Measurements from ENCODE around the gene CRCP.
"Not testable (repeated sequence)": the region's sequence is repeated elsewhere in the genome, so short reads cannot be mapped to it uniquely, and the experiment has no call there.

CRCP gene

GRCh38 chr7:66162622-66163021, 48.0 kb downstream of the CRCP start:
- DNase-seq, result no peak

DNA sequence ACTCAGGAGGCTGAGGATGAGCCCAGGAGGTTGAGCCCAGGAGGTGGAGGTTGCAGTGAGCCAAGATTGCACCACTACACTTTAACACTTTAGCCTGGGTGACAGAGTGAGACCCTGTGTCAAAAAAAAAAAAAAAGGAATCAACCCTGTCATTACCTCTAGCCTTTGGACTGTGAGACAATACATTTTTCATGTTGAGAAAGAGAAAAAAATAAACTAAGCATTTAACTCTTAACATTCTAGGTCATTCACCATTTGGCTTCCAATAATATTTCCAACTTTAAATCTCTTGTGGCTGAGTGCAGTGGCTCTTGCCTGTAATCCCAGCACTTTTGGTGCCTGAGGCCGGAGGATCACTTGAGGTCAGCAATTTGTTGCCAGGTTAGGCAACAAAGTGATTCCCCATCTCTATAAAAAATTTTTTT, 48.6 kb downstream of the CRCP start:
- no peak for DNase-seq

DNA sequence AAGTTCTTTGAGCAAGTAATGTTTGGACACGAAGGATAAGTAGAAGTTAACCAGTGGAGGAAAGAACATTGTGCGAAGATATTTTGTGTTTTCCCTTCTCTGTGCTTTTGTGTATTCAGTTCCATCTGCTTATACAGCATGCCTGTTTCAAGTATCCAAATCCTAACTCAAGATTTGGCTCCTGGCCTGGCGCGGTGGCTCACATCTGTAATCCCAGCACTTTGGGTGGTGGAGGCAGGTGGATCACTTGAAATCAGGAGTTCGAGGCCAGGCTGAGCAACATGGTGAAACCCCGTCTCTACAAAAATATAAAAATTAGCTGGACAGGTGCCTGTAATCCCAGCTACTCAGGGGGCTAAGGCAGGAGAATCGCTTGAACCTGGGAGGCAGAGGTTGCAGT, 49.7 kb downstream of the CRCP start:
- no peak for DNase-seq

GRCh38 chr7:66167773-66168387, 53.2 kb downstream of the CRCP start:
- DNase-seq, result no peak

DNA sequence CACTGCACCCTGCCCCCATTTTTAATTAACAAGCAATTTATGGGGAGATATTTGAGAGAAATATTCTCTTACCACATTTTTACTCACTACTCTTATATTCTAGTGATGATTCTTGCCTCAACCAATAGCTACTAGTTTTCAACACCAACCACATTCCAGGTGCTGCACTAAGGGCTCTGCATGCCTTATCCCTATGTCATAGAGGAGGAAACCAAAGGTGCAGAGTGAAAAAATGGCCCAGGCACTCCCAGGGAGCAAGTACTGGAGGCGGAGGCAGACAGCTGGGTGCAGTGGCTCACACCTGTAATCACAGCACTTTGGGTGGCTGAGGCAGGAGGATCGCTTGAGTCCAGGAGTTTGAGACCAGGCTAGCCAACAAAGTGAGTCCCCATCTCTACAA, 55.0 kb downstream of the CRCP start:
- no peak for DNase-seq

DNA sequence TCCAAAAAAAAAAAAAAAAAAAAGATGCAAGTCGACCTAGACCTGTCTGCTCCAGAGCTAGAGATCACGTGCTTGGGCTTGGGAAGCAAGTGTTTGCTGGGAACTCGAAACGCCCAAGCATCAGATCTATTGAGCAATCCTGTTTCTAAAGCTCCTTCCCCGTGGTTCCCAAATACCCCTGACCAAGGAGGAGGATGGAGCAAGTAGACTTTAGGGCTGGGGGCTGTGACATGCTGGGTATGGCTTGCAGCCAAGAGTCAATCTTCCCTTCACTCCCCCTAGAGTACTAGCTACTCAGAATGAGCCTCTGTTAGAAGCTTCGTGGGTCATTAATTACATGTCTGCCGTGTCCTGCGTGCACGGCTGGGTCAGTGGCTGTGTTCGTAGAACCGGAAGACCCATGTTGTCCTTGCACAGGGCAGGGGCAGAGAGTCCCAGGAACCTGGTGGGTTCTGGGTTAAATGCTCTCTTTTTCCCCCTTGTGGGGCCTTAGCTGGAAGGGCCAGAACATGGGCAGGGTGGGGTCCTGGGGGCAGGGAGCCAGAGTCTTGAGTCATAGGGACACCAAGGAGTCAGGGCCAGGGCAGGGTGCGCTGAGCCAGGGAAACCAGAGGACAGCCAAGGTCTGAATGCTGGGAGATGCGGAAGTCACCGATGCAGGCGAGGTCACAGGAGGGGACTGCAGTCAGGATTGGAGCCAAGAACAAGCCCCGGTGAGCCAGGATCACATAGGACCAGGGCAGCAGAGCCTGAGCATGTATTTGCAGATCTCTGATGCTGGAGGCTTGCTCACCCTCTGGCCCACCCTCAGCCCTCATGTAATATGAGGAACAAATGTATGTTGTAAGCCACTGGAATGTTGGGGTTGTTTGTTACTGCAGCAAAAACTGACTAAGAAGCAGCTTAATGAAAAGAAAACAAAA, 55.9 kb downstream of the CRCP start:
- no peak for DNase-seq

GRCh38 chr7:66172536-66173401, 58.1 kb downstream of the CRCP start:
- DNase-seq, result not testable (repeated sequence)

- no peak for DNase-seq
These were observed 59.2 kb downstream of the CRCP start for GRCh38 chr7:66173856-66174255.

- DNase-seq, result not testable (repeated sequence)
These were observed 60.4 kb downstream of the CRCP start for GRCh38 chr7:66175006-66175405.

- DNase-seq, result no peak
These were observed 62.3 kb downstream of the CRCP start for GRCh38 chr7:66176914-66177313.

GRCh38 chr7:66178258-66178657, 63.6 kb downstream of the CRCP start:
- no peak for DNase-seq

DNA sequence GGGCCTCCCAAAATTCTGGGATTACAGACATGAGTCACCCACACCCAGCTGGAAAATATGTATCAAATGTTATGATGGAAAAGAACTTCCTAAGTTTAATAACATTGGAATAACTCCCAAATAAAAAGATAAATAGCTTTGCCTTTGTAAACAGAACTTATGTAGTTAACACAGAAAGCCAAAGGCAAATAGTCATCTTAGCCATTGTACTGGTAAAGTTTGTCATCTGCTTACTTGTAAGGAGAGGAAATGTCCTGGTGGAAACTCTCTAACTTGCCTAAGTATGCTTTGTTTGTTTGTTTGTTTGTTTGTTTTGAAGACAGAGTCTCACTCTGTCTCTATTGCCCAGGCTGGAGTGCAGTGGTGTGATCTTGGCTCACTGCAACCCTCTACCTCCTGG, 66.7 kb downstream of the CRCP start:
- DNase-seq, result no peak

DNA sequence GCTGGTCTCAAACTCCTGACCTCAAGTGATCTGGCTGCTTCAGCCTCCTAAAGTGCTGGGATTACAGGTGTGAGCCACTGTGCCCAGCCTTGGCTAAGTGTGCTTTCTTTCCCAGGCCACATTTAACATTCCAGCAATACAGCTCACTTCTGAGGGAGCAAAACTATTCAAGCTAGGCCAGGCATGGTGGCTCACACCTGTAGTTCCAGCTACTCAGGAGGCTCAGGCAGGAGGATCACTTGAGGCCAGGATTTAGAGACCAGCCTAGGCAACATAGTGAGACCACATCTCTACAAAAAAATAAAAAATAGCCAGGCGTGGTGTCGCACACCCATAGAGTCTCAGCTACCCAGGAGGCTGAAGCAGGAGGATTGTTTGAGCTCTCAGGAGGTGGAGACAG, 67.2 kb downstream of the CRCP start:
- DNase-seq, result no peak

- no peak for DNase-seq
These were observed 68.3 kb downstream of the CRCP start for GRCh38 chr7:66182920-66183319.

DNA sequence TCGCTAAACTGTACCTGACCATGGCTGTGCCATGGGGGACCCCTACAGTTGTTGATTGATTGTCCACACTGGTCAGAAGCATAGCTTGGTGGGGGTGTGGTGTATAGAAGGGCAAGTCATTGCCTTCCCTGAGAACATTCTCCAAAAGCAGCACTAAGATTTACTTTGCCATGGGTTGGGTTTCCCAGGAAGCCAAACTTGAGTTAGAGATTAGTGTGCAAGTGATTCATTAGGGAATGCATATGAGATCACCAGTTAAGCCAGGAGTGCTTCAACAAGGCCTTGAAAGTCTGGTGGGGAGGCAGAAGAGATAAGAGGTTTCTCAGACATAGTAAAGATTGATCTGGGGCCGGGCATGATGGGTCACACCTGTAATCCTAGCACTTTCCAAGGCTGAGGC, 69.1 kb downstream of the CRCP start:
- no peak for DNase-seq

GRCh38 chr7:66185680-66186187, 71.1 kb downstream of the CRCP start:
- no peak for DNase-seq

DNA sequence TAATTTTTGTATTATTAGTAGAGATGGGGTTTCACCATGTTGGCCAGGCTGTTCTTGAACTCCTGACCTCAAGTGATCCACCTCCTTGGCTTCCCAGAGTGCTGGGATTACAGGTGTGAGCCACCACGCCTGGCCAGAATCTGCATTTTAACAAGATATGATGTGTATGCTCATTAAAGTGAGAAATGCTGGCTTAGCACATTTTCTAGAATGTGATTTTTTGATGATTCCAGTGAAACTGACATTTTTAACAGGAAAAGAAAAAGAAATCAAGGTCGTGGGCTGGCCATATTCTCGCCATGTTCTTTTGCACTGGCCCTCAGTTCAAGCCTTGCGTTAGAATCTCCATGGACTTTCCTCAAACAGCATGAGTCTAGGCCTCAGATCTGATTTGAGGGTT, 72.3 kb downstream of the CRCP start:
- no peak for DNase-seq

DNA sequence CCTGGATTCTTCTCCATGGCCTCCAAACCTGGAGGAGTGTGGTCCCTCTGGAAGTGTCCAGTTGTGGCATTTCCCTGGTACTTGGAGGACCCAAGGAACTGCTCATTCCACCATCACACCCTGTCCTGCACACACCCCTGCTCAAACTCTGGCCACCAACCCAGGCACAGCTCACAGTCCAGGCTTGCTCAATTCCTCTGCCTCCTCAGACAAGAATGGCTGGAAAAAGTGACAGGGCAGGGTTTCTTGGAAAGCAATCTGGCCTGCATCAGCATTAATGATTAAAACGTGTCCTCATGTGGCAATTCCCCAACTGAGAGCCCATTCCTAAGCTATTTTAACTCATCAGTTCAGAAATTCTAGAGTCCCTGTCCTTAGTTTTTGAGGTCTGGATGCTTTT, 73.3 kb downstream of the CRCP start:
- no peak for DNase-seq

GRCh38 chr7:66188645-66189044, 74.0 kb downstream of the CRCP start:
- no peak for DNase-seq

DNA sequence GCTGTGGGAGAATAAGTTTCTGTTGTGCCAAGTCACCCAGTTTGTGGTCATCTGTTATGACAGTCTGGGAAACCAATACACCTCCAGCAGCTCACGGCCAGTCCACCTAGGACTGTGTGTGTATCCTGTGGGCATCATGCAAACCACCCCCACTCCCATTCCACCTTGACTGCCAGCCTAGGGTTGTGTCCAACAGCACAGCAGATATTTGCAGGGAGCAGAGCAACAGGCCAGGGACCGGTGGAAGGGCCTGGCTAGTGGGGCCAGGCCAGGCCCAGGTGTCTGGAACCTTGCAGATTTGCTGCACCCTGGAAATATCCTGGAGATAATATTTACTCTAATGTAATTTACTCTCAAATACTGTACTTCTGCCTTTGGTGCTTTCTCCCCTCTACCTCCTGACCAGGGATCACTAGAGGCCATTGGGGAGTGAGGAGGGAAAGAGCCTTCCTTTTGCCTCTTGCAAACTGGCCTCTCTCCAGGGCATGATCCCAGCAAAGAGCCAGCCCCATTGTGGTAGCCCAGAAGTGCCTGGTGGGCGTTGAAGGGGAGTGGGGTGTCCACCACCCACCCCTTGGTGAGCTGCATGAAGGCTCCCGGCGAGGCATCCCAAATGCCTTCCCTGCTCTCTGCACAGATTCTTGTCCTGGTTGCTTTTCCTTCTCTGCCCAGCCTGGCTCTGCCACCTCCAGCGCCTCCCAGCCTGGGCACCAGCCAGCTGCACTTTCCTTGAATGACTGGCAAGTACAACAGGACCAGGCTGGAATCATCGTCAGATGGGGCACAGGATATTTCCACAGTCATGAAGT, 75.3 kb downstream of the CRCP start:
- no peak for DNase-seq

DNA sequence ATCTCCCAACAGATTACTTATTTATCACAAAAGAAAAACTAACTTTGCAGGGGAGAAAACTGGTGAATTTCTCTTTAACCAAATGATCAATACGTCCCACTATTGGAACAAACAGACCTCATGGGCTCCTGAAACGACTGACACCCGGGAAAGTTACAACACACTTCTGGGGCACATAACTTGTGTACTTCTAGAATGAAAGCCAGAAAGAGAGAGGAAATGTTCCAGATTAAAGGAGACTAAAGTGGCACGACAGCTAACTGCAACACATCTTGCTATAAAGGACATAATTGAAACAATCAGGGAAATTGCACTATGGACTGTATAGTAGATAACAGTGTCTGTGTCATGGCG, 75.8 kb downstream of the CRCP start:
- DNase-seq, result no peak

DNA sequence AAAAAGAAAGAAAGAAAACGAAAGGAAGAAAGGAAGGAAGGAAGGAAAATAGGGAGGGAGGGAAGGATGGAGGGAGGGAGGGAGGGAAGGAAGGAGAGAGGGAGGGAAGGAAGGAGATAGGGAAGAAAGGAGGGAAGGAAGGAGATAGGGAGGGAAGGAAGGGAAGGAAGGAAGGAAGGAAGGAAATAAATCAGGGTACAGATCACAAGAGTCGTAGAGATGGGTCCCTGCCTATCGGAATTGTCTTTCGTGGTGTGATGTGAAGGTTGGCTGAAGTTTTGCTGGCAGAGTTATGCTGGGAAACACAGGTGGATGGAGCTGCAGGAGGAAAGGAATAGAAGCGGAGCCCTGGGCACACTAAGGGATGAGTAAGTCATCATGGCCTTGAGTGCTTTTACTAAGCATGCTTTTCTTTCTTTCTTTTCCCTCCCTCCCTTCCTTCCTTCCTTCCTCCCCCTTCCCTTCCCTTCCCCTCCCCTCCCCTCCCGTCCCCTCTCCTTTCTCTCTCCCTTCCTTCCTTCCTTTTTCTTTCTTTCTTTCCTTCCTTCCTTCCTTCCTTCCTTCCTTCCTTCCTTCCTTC, 78.6 kb downstream of the CRCP start:
- DNase-seq, result no peak

All from activated CD4-positive, alpha-beta T cell treated with anti-CD3 and anti-CD28 coated beads, Interleukin-10, Interleukin-2, amounts not matched to agents 100 ng/mL and 50 ng/mL, durations not matched to agents 16 hours and 8 hours (primary cell).